MCF 10A (cell line): Measurements from ENCODE around the gene NSUN2. TPM values are rescaled to one million over a fixed set of nuclear protein-coding genes. Genes with fewer than 3 reads are reported as not detected.

ENCODE experiments used
- BruUV-seq: library from RNA; stranded (reverse); fragments of 400-500 nt; replicated peaks from 2 replicates; lab custom pipeline; 2021; lab: Mats Ljungman, UMichigan
- CTCF ChIA-PET: fragments of 300-600 bp; sonication (Branson Sonifier 250); formaldehyde crosslinking; extraction: SDS; loops from one replicate; lab custom pipeline; 2021; ENCODE audit warnings: antibody characterized with exemption, inconsistent platforms; lab: Yijun Ruan, JAX
- POLR2A ChIA-PET: fragments of 300-600, 350-650 bp; sonication (Branson Sonifier 250); formaldehyde crosslinking; extraction: SDS; loops from one replicate; lab custom pipeline; 2020; ENCODE audit warnings: antibody characterized with exemption, inconsistent platforms; lab: Yijun Ruan, JAX
- DNase-seq: peaks from one replicate; pipeline ENCODE4 v3.0.0-alpha.2; 2018; ENCODE audit not compliant: unreplicated experiment
- H3K27ac Mint-ChIP-seq: one replicate; pipeline ENCODE4 v1.8.0; 2022; ENCODE audit warnings: mild to moderate bottlenecking, low read depth, mixed read lengths; ENCODE audit not compliant: unreplicated experiment
- H3K27me3 Mint-ChIP-seq: one replicate; pipeline ENCODE4 v1.8.0; 2022; ENCODE audit warnings: mixed read lengths; ENCODE audit not compliant: insufficient read depth, unreplicated experiment
- H3K36me3 Mint-ChIP-seq: one replicate; pipeline ENCODE4 v1.8.0; 2022; ENCODE audit warnings: mild to moderate bottlenecking, moderate library complexity, mixed read lengths; ENCODE audit not compliant: insufficient read depth, unreplicated experiment
- H3K4me1 Mint-ChIP-seq: one replicate; pipeline ENCODE4 v1.8.0; 2022; ENCODE audit warnings: mixed read lengths; ENCODE audit not compliant: insufficient read depth, unreplicated experiment
- H3K4me3 Mint-ChIP-seq: one replicate; pipeline ENCODE4 v1.8.0; 2022; ENCODE audit warnings: mild to moderate bottlenecking, moderate library complexity, mixed read lengths; ENCODE audit not compliant: unreplicated experiment
- H3K9me3 Mint-ChIP-seq: one replicate; pipeline ENCODE4 v1.8.0; 2022; ENCODE audit warnings: mixed read lengths; ENCODE audit not compliant: unreplicated experiment
- intact Hi-C: fragments of 100-400 bp; cut with micrococcal nuclease; formaldehyde crosslinking; loops from 2 replicates; pipeline ENCODE4 v1.14.1; 2022
- total RNA-seq: library from RNA; stranded (reverse); gene quantifications from 2 replicates; pipeline ENCODE4 v1.2.3, GENCODE V29; 2022
- TF ChIP-seq, protein P1 (sequence below): fragments of 200-600 bp; IDR thresholded peaks from one replicate; pipeline ENCODE4 v1.8.0; 2022; ENCODE audit warnings: antibody characterized with exemption, mild to moderate bottlenecking; ENCODE audit not compliant: unreplicated experiment

NSUN2 gene
- total RNA-seq, 1 experiment from 2014 or later, result 95.7 TPM

DNA sequence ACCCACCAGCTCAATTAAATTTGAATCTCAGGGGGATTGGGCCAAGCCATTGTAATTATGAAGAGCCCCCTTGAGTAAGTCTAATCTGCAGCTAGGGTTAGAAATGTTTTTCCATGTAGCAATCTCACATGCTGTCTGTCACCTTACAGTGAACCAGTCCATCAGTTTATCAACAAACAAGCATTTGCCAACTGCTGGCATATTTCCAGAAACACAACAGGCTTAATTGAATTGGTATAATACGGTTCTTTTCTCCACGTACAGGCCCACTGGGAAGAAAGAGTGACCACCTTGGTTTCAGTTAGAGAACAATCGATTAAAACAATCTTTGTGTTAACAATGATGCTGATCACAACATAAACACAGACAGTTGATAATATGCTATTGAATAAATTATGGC, 67.4 kb downstream of the NSUN2 start:
- POLR2A ChIA-PET, result no interaction called here
- no TSS peak for BruUV-seq
- intact Hi-C loops, result no loop called here

DNA sequence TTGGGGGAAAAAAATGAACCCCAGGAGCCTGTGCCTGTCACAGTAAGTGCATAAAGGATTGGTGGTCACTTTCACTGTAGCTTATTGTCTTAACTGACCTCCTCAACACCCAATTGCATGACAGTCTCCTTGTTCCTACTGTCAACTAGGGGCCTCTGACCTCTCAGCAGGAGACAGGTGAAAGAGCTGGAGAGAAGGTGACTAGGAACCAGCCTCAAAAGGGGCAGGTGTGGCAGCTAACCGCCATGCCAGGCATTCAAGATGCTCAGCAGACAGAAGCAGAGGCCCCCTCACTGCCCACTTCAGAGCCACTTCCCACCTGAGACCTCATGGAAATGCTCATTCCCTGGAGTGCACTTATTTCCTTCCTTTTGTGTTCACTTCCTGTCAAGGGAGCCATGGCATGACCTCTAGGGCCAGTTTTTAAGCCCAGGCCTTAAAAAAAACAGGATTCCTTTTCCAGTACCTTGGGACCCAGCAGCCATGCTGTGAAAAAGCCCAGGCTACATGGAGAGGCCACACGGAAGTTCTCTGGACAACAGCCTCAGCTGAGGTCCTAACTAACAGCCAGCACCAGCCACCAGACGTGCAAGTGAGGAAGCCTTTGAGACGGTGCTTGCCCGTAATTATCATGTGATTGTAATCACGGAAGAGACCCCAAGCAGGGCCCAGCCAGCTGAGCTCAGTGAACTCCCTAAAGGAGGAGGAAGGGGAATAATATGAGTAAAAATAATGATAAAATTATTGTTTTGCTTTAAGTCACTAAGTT, 74.9 kb downstream of the NSUN2 start:
- TF ChIP-seq, protein P1, sequence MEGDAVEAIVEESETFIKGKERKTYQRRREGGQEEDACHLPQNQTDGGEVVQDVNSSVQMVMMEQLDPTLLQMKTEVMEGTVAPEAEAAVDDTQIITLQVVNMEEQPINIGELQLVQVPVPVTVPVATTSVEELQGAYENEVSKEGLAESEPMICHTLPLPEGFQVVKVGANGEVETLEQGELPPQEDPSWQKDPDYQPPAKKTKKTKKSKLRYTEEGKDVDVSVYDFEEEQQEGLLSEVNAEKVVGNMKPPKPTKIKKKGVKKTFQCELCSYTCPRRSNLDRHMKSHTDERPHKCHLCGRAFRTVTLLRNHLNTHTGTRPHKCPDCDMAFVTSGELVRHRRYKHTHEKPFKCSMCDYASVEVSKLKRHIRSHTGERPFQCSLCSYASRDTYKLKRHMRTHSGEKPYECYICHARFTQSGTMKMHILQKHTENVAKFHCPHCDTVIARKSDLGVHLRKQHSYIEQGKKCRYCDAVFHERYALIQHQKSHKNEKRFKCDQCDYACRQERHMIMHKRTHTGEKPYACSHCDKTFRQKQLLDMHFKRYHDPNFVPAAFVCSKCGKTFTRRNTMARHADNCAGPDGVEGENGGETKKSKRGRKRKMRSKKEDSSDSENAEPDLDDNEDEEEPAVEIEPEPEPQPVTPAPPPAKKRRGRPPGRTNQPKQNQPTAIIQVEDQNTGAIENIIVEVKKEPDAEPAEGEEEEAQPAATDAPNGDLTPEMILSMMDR, result no peak
- no peak overlapping the region for H3K27ac Mint-ChIP-seq
- H3K9me3 Mint-ChIP-seq, result no peaks in the 10 kb centered on the region
- no TSS peak for BruUV-seq
- H3K4me3 Mint-ChIP-seq, result no peak overlapping the region
- H3K4me1 Mint-ChIP-seq, result no peaks in the 10 kb centered on the region
- no peaks in the 10 kb centered on the region for H3K36me3 Mint-ChIP-seq
- POLR2A ChIA-PET, result no interaction called here
- H3K27me3 Mint-ChIP-seq, result no peaks in the 10 kb centered on the region
- CTCF ChIA-PET, result interaction anchor here (0.7 kb wide), 1 partner anchor 186 kb away, joined by 3 read pairs; no protein-coding TSS in a partner anchor
- intact Hi-C loops, result no loop called here
- no peak for DNase-seq

More for the DNA sequence above, 67.4 kb downstream of the NSUN2 start:
- TF ChIP-seq, protein P1, result no peak
- Mint-ChIP-seq H3K4me3 (no peak overlapping the region), H3K27ac (no peak overlapping the region), H3K36me3 (no peaks in the 10 kb centered on the region), H3K27me3 (no peaks in the 10 kb centered on the region), H3K4me1 (no peaks in the 10 kb centered on the region), H3K9me3 (no peaks in the 10 kb centered on the region)
- CTCF ChIA-PET, result interaction anchor here (0.7 kb wide), 1 partner anchor 25 kb away, joined by 3 read pairs; no protein-coding TSS in a partner anchor
- no peak for DNase-seq

DNA sequence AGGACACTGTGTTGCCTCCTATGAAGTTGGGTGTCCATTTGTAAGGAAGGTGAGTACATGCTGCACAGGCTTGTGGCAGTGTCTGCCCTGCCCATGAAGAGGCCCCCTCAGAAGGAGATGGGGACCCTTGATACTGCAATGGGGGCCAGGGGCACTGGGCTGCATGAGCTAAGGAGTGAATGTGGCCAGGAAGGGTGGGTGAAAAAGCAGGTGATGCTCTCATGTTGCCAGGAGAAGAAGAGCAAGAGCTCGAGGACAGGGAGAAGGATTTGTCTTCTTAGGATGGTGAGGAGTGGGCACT, 76.1 kb downstream of the NSUN2 start:
- no TSS peak for BruUV-seq
- POLR2A ChIA-PET, result no interaction called here
- no peaks in the 10 kb centered on the region for H3K4me1 Mint-ChIP-seq
- intact Hi-C loops, result no loop called here
- no peaks in the 10 kb centered on the region for H3K36me3 Mint-ChIP-seq
- no peaks in the 10 kb centered on the region for H3K9me3 Mint-ChIP-seq
- H3K4me3 Mint-ChIP-seq, result no peak overlapping the region
- no peaks in the 10 kb centered on the region for H3K27me3 Mint-ChIP-seq
- CTCF ChIA-PET, result interaction anchor here (1.0 kb wide), 1 partner anchor 50 kb away, joined by 3 read pairs; no protein-coding TSS in a partner anchor
- H3K27ac Mint-ChIP-seq, result no peak overlapping the region
- TF ChIP-seq, protein P1, result no peak
- no peak for DNase-seq

DNA sequence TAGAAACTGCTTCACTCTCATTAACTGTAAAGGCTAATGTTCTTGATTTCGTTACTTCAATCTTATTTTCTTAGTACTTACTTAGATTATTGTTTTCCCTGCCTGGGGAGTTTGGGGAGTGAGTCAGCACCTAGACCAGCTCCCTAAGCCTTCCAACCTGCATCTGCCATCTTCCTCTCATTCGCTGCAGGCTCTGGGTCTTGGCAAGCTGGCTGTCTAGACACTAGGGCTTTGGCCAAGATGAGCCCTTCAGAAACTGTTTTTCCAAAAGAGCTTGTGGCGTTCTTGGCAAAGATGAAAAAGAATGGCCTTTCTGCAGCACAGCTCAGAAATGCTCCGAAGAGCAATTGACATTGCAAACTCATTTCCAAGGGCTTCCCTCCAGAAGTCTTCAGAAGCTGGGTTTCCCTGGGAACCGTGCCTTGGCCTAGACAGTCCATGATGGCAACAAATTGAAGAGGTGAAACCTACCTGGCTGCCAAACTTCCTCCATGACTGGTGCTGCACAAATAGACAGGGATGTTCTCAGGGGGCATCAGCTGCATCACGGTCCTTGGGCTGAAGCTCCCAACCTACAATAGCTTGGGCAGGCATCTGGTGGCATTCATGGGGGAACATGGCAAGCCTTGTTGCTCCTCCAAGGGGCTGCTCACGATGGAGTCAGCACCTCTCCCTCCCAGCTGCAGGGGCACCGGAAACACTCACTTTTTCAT, 76.6 kb downstream of the NSUN2 start:
- no peaks in the 10 kb centered on the region for H3K9me3 Mint-ChIP-seq
- TF ChIP-seq, protein P1, result no peak
- no peak overlapping the region for H3K4me3 Mint-ChIP-seq
- no peaks in the 10 kb centered on the region for H3K36me3 Mint-ChIP-seq
- ChIA-PET POLR2A (no interaction called here), CTCF (interaction anchor here (1.0 to 1.2 kb wide), 2 partner anchors 19 to 49 kb away, joined by 3 read pairs; no protein-coding TSS in a partner anchor)
- no peaks in the 10 kb centered on the region for H3K27me3 Mint-ChIP-seq
- intact Hi-C loops, result no loop called here
- BruUV-seq, result no TSS peak
- H3K27ac Mint-ChIP-seq, result no peak overlapping the region
- no peaks in the 10 kb centered on the region for H3K4me1 Mint-ChIP-seq
- peak; percentile 12 for DNase-seq
